OCI-LY1 (cell line): ENCODE data around the gene GRK5.
A peak's percentile ranks its signal among the peaks of the same experiment; 100 is the strongest.

Experiments
- CTCF ChIP-seq: fragments of 200-600 bp; sonication (generic), shearing (Covaris generic); IDR thresholded peaks from 2 replicates; pipeline ENCODE4 v1.5.1; 2017; ENCODE audit warnings: mild to moderate bottlenecking, antibody characterized with exemption, low read length, moderate library complexity, mixed read lengths
- EZH2 ChIP-seq: fragments of 200-600 bp; sonication (generic), shearing (Covaris generic); IDR thresholded peaks from 2 replicates; pipeline ENCODE4 v1.8.0; 2017; ENCODE audit warnings: borderline replicate concordance, mixed run types, mild to moderate bottlenecking, antibody characterized with exemption, low read length, moderate library complexity, mixed read lengths

GRCh38 chr10:119384127-119384526 lies 176.8 kb downstream of the GRK5 start:
- TF ChIP-seq CTCF = peak; percentile 41; the same call in 1 of the 2 replicates
- TF ChIP-seq EZH2 = no peak
